T-helper 22 cell (primary cell): ENCODE measurements around the gene GSTM1.

Experiments used
- DNase-seq: peaks from one replicate; pipeline ENCODE4 v3.0.0-alpha.2; 2020; ENCODE audit warnings: low read depth

Gene GSTM1

GRCh38 chr1:109728870-109729269, 41.3 kb downstream of the GSTM1 start:
- no peak for DNase-seq

GRCh38 chr1:109730666-109731065, 43.0 kb downstream of the GSTM1 start:
- no peak for DNase-seq

GRCh38 chr1:109732390-109732881, 44.8 kb downstream of the GSTM1 start:
- DNase-seq = no peak

GRCh38 chr1:109733236-109733870, 45.7 kb downstream of the GSTM1 start:
- DNase-seq = no peak

GRCh38 chr1:109739738-109740614, 52.4 kb downstream of the GSTM1 start:
- peak; percentile 73 for DNase-seq

GRCh38 chr1:109740615-109741373, 53.2 kb downstream of the GSTM1 start, which contains the start of gene GSTM3:
Gene GSTM3, minus strand, starts transcription at chr1:109741038. Its CDS starts 751 bp downstream, at chr1:109740287.
- no peak for DNase-seq
